ENCODE results near the gene MATN3. TPM values are rescaled to one million over a fixed set of nuclear protein-coding genes. Genes with fewer than 3 reads are reported as not detected.
"Not testable (repeated sequence)": the region's sequence is repeated elsewhere in the genome, so short reads cannot be mapped to it uniquely, and the experiment has no call there.

Gene MATN3, protein sequence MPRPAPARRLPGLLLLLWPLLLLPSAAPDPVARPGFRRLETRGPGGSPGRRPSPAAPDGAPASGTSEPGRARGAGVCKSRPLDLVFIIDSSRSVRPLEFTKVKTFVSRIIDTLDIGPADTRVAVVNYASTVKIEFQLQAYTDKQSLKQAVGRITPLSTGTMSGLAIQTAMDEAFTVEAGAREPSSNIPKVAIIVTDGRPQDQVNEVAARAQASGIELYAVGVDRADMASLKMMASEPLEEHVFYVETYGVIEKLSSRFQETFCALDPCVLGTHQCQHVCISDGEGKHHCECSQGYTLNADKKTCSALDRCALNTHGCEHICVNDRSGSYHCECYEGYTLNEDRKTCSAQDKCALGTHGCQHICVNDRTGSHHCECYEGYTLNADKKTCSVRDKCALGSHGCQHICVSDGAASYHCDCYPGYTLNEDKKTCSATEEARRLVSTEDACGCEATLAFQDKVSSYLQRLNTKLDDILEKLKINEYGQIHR
- total RNA-seq = under 1 TPM; 0.15 to 0.42 TPM
- long read RNA-seq = 0 reads

DNA sequence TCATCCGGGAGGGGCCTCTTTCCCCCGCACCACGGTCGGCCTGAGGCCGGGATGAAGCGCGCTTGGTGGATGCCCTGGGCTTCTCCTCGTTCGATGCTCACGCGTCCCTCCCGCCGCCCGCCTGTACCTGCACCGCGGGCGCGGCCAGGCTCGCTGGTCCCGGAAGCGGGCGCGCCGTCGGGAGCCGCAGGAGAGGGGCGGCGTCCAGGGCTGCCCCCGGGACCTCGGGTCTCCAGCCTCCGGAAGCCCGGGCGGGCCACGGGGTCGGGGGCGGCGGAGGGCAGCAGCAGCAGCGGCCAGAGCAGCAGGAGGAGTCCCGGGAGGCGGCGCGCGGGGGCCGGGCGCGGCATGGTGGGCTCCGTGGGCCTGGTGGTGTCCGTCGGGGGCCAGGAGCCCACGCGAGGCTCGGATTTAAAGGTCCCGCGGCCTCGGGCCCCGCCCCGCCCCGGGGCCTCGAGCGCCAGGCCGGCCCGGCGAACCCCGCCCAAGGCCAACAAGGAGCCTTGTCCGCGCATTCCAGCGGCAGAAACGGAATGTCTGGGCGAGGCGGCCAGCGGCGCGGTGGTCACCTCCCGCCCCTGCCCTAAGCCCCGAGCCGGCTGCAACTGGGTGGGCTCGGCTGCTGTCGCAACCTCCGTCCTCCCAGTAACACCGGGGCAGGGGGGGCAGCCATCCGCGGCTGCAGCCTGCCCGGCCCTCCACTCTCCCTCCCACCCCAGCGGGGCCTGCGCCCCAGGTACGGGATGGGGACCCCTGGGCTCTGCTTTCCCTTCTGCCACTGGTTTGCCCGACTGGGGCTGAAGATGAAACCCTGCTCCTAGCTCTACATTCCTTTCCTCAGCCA lies at the start of gene MATN3:
Gene MATN3 (minus strand): TSS at position 387 of the 844 bp plus-strand sequence. CDS start 37 bp downstream, at position 350.
- intact Hi-C loops (cut with DNase I, micrococcal nuclease) = loop anchor here in 1 of 2 donors (10.0 kb wide), 1 partner anchor 82 kb away; no protein-coding TSS in a partner anchor
- DNase-seq (peak; percentile 36 to 56), ATAC-seq (peak; percentile 89)

DNA sequence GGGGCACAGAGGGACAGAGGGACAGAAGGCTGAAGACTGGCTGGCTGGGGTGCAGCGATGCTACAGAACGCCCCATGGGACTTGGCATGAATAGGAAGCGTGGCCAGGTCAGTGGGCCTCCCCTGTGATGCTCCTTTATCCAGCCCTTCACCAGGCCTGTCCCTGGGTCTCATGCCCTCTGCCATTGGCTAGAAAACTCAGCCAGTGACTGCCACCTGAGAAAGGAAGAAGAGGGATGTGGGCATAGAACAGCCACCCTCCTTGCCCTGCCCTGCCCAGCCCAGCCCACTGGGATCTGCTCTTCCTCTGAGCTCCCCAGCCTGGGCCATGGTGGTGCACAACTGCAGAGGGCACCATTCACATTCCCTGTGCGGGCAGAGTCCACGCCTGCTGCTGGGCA lies 49.5 kb upstream of the MATN3 start:
- intact Hi-C loops (cut with DNase I, micrococcal nuclease) = no loop called here
- ATAC-seq (no peak), DNase-seq (no peak)

DNA sequence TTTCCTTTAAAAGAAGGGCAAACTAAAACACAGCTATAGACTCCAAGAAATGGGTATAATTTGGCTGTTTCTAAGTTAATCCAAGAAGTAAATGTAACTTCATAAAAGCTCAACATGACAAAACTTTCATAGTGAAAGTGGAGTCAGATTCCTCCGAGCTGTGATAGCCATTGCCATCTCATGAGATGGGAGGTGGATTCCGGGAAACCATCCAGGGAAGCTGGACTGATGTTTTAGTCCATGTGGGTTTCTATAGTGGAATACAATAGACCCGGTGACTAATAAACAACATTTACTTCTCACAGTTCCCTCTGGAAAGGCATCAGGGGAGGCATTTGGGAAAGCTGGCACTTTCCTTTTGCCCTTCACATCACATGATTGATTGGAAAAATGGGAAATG lies 49.0 kb upstream of the MATN3 start:
- no peak for DNase-seq
- no peak for ATAC-seq
- intact Hi-C loops (cut with DNase I, micrococcal nuclease) = no loop called here

DNA sequence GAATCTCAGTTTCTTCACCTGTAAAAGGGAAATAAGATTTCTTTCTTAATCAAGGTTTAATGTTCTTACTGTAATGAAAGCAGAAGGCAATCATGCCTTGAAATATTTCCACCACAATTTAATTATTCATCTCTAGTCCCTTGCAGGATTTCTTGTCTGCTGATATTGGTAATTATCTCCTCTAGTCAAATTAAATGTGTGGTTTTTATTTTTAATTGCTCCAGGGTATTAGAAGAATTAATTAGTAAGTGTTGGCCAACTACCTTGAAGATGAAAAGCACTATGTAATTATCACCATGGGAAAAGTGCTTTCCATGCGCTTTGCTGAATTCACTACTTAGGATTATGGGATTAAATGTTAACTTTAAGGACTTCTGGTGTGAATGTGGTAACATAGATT lies 47.6 kb upstream of the MATN3 start:
- intact Hi-C loops (cut with DNase I, micrococcal nuclease) = no loop called here
- DNase-seq (no peak), ATAC-seq (no peak)

DNA sequence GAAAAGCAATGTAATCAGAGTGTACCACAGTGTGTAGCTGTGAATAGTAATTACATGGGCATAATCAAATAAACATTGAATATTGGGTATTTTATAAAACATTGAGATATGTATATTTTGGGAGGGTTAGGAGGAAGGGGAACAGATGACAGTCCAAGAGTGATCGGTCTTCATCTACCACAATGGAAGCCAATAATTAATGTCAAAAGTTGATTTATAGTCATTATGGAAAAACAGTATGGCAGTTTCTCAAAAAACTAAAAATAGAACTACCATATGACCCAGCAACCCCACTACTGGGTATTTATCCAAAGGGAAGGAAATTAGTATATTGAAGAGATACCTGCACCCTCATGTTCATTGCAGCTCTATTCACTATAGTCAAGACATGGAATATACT lies 44.8 kb upstream of the MATN3 start:
- DNase-seq (no peak), ATAC-seq (no peak)
- intact Hi-C loops (cut with DNase I, micrococcal nuclease) = no loop called here

DNA sequence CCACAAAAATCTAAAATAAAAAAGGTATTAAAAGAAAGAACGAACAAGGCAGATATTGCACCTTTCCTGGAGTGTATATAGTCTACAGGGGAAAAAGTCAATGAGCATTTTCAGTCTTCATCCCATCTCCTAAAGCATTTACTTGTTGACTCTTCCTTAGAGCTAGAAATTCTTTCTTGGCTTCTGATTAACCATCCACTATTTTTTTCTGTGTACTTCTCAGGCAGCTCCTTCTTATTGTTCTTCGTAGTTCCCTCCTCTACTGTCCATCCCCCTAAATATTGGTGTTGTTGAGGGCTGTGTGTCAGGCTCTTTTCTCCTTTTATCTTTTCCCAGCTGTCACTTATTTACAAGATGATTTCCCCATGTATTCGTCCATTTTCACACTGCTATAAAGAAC lies 42.5 kb upstream of the MATN3 start:
- ATAC-seq = no peak
- intact Hi-C loops (cut with DNase I, micrococcal nuclease) = no loop called here
- DNase-seq = no peak

DNA sequence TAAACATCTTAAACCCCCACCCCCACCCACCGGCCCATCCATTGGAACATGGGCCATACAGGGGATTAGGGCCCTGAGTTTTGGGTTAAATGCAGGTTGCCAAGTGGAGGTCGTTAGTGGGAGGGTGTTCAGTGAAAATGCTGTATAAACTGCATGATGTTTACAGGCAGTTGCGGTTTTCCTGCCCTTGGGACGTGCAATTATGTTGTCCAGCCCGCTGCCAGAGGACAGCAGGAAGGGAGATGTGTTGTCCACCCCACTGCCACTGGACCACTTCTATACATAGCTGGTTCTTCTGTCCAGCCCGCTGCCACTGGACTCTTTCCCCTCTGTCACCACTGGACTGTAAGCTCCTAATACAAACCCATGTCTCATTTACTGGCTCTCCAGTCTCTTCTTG lies 41.7 kb upstream of the MATN3 start:
- intact Hi-C loops (cut with DNase I, micrococcal nuclease) = no loop called here
- no peak for ATAC-seq
- DNase-seq = no peak

DNA sequence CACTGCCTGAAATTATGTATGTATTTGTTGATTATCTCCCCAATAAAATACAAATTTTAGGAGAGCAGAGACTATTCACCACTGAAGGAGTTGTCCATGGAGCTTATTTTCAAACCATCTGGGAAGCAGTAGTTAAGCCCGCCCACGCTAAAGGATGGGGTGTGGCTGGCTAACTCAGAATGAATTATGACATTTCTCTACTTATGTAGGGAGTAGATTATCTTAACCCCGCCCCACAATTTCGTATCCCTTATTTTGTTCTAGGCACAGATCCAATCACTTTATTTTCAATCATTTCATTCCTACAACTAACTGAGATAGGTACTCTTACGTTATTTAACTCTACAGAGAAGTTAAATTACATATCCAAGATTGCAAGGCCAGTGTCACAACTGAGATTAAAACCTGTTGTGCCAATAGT lies 40.4 kb upstream of the MATN3 start:
- intact Hi-C loops (cut with DNase I, micrococcal nuclease) = no loop called here
- peak; percentile 65 for ATAC-seq
- DNase-seq = peak; percentile 77 to 80

DNA sequence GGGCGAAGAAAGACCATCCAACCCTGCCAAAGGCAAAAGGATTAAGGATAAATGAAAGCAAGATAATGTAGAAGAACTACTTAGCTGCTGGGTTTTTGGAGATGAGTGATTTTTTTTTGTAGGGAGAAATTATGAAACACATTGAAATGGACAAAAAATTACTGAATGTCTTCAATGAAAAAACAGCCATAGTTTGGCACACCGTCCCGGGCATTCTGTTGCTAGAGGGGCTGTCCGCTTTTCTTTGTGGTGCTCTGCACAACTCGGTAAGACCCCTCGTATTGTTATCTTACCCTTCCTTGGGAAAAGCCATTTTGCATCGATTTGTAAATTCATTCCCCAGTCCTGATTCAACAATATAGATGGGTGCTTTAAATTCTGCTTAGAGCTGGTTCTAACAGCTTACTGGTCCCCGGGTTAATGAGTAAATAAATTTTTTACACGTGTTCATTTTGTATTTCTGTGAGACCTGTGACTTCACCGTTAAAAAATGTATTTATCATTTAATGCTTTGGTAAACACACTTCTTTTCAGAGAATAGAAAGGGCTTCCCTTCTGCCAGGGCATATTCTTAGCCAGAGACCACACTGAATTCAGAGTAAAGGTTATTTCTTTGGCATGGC lies 39.9 kb upstream of the MATN3 start:
- intact Hi-C loops (cut with DNase I, micrococcal nuclease) = no loop called here
- no peak for ATAC-seq
- DNase-seq = no peak

DNA sequence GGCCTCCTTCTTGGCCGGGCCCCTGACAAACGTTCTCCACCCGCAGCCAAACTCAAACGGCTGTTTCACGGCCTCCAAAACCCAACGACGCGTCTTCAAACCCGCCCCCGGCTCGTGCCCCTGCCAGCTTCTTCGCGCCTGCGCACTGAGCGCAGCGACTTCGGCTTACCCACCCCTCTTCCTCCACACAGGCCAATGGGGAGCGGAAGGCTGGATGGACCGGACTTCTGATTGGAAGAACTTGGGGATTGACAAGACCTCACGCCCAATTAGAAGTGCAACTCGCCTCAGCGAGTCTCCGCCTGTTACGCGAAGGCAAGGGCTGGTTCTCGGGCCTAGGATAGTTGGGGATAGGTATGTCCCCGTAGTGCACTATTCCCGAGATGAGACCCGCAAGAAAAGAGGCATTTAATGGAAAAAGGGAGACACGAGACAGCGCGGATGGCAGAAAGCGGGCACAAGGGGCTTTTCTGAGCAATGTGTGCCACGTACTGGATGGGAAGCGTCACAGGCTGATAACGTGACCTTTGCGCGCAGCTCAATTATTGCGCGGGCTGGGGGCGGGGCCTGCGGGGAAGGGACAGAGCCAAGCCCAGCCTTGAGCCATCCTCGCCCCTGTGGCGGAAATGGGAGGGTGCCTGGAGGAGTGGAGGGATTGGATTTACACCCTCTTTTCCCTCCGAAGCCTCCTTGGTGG lies 39.2 kb upstream of the MATN3 start, which contains the start of gene LAPTM4A:
Gene LAPTM4A (minus strand): TSS at position 97 of the 697 bp plus-strand sequence. CDS start 108 bp downstream, outside the sequence.
- intact Hi-C loops (cut with DNase I, micrococcal nuclease) = no loop called here
- ATAC-seq = peak; percentile 89

DNA sequence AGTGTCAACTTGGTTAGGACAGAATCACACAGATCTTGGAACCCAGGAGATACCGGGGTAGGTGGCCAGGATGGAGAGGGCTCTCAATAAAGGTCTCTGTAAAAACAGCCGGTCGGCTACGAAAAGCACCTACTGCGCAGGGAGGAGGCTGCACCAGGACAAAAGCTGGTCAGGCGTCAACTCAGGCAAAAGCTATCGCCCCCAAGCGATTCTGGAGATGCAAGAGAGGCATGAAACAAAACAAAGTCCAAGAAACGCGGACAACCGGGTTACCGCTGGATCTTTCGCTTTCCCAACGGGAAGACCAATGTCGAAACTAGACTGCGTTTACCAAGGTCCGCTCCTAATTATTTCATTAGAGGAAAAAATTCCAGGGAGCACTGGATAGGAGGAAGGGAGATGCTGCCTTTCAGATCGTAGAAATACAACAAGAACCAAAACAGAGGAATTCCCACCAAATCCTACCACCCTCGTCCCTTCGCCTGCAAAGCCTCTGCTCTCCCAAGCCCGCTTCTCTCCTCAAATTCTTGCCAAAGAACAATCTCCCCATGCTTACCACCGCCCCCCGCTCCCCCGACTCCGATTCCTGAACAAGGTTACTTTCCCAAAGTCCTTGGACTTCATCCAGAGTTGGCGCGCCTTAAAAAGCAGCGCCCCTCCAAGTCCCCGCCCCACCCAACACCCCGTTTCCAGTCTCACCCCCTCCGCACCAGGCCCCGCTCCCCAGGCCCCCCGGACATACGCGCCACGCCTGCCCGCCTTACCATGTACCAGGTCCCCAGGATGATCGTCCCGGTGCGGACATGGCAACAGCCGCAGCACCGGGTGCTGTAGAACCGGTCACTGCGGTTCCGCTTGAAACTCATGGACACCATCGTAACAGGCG lies 38.4 kb upstream of the MATN3 start:
- ATAC-seq = peak; percentile 30
- intact Hi-C loops (cut with DNase I, micrococcal nuclease) = no loop called here

More for the DNA sequence above, 39.2 kb upstream of the MATN3 start, which contains the start of gene LAPTM4A:
- DNase-seq = peak; percentile 98 to 100

DNA sequence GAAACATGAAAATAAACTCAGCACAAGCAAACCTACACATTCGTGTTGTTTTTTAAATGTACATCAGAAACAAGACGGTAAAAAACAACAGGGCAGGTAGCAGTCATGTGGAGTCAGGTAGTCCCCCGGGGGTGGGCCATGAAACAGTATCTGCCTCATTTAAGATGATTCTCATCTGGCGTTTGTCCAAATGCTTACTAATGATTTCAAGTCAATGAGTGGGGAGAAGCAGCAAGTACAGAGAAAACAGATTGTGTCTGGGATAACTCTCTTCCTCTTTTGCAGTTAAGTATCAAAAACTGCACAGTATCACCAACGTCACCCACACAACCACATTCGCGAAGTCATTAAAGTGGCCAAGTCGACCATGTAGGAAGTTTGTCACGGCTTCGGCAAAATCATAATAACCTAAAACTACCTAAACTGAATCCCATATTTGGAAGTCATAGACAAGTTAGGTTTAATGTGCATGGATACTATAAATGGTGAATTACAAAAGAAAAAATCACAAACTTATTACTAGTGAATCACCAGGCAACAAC lies 37.7 kb upstream of the MATN3 start:
- intact Hi-C loops (cut with DNase I, micrococcal nuclease) = no loop called here
- DNase-seq (peak in 1 of 2 donors; percentile 19), ATAC-seq (no peak)

More for the DNA sequence above, 38.4 kb upstream of the MATN3 start:
- peak; percentile 64 to 67 for DNase-seq

DNA sequence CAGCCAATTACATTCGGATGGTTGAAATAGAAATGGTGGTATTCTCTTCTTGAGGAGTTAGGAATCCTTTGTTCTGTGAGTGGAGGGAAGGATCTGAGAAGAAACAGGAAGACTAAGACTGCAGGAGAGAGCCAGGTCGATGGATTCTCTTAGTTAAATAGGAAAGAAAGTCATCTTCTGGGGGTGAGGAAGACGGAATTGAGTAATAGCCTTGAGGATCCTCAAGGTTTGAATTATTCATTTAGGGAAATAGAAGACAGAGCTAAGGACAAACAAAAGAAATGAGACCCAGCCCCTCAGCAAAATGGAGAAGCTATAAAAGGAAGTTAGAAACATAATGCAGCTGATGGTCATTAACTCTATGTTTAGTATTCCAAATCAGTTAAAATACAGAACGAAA lies 37.2 kb upstream of the MATN3 start:
- no peak for DNase-seq
- intact Hi-C loops (cut with DNase I, micrococcal nuclease) = no loop called here
- ATAC-seq = no peak

DNA sequence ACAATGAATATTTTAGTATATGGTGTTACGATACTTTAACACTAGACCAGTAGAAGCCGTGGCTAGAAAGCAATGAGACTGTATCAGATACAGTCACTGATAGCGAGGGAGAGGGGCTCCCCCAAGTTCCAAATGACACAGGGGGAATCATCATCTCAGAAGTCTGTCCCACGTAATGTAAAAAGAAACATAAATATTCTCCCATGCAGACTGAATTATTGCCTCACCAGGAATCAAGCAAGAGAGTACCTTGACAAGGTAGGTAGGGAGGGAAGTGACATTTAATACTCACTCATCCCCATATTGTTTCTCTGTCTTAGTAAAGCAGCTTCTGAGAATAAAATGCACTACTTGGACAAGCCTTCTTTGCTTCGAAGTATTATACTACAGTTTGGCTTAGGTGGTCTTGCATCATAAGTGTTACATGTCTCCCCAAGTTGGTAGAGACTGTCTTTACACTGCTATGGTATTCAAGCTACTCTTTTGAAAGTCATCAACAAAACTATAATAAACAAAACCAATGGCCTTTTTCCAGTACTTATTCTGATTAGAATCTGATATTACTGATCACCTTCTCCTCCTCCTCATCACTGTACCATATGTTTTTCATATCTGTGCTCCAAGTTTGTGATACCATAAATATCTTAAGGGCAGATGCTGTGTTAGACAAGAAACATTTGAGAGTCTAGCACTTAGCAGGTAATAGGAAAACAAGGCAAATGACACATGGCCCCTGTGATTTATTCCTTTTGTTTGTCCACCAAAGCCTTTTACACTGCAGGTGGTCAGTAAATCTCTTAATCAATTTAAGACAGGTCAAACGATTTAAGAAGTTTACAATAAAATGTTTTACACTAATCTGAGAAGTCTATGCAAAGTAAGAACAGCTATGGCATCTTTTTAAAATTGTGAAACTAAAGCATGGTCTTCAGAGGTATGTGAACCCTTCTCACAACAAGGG lies 36.3 kb upstream of the MATN3 start:
- DNase-seq = no peak
- intact Hi-C loops (cut with DNase I, micrococcal nuclease) = no loop called here
- ATAC-seq = no peak

DNA sequence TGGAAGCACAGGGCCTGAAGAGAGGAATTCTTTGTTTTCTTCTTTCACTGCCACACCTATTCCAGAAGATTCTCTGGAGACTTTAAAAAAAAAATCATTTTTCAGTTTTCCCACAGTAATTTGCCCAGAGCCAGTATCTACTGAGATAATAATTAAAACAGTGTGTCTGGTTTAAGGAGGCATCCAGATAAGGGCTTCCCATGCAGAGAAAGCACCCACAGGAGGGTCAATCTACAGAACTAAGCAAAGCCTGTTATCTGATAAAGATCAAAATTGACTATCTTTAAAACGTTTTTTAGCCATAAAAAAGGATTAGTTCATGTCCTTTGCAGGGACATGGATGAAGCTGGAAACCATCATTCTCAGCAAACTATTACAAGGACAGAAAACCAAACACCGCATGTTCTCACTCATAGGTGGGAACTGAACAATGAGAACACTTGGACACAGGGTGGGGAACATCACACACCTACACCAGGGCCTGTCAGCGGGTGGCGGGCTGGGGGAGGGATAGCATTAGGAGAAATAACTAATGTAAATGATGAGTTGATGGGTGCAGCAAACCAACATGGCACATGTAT lies 33.3 kb upstream of the MATN3 start:
- ATAC-seq; DNase-seq; intact Hi-C loops (cut with DNase I, micrococcal nuclease): not testable (repeated sequence)

DNA sequence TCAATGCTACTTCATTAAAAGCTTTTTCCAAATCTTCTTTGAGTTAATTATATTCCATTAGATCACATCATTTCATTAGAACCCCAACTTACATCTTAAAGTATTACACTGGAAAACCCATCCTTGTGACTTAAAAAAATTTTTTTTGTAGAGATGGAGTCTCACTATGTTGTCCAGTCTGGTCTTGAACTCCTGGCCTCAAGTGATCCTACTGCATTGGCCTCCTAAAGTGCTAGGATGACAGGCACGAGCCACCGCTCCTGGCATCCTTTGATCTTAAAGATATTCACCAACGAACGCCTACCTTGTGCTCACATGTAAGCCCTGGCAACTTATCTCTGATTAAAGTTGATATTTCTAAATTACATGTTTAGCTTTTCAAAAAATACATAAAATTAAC lies 32.3 kb upstream of the MATN3 start:
- intact Hi-C loops (cut with DNase I, micrococcal nuclease) = no loop called here
- DNase-seq (no peak), ATAC-seq (no peak)
